Stimulated activated CD8-positive, alpha-beta memory T cell treated with anti-CD3 and anti-CD28 coated beads, Interleukin-4, amount 100 ng/mL, for 1 hour (primary cell): ENCODE measurements around the gene CNST.

ENCODE experiments used
- DNase-seq, 2 donors: peaks; one replicate each; pipeline ENCODE4 v3.0.0-alpha.2; 2020; ENCODE audit warnings: low read depth in 2 of 2, low spot score in 1 of 2

Gene CNST

GRCh38 chr1:246566128-246566812 lies at the start of gene CNST, which contains the start of gene TFB2M:
CNST (plus strand) TSS chr1:246566456; CDS start chr1:246591563, 25,107 bp downstream.
TFB2M (minus strand) TSS chr1:246566261; CDS start chr1:246566138, 123 bp downstream.
- DNase-seq = peak; percentile 81 to 85

- DNase-seq = no peak
These were observed 48.9 kb upstream of the CNST start for GRCh38 chr1:246517391-246517790.

GRCh38 chr1:246518456-246519205 lies 47.6 kb upstream of the CNST start:
- DNase-seq = no peak

- DNase-seq = no peak
These were observed 46.7 kb upstream of the CNST start for GRCh38 chr1:246519514-246519913.

- DNase-seq = no peak
These were observed 39.9 kb upstream of the CNST start for GRCh38 chr1:246526380-246526779.

GRCh38 chr1:246526915-246527314 lies 39.3 kb upstream of the CNST start:
- no peak for DNase-seq

GRCh38 chr1:246527402-246528088 lies 38.7 kb upstream of the CNST start:
- no peak for DNase-seq

GRCh38 chr1:246528933-246529731 lies 37.1 kb upstream of the CNST start:
- DNase-seq = no peak

GRCh38 chr1:246530482-246530881 lies 35.8 kb upstream of the CNST start:
- DNase-seq = no peak

GRCh38 chr1:246532519-246532918 lies 33.7 kb upstream of the CNST start:
- DNase-seq = no peak

- no peak for DNase-seq
These were observed 32.8 kb upstream of the CNST start for GRCh38 chr1:246533371-246533905.

- DNase-seq = no peak
These were observed 32.1 kb upstream of the CNST start for GRCh38 chr1:246534114-246534513.

GRCh38 chr1:246537441-246537840 lies 28.8 kb upstream of the CNST start:
- no peak for DNase-seq

GRCh38 chr1:246537887-246538286 lies 28.4 kb upstream of the CNST start:
- DNase-seq = no peak

- DNase-seq = no peak
These were observed 25.3 kb upstream of the CNST start for GRCh38 chr1:246540738-246541491.

- no peak for DNase-seq
These were observed 22.3 kb upstream of the CNST start for GRCh38 chr1:246544001-246544400.

- DNase-seq = no peak
These were observed 16.6 kb upstream of the CNST start for GRCh38 chr1:246549665-246550064.

- no peak for DNase-seq
These were observed 15.9 kb upstream of the CNST start for GRCh38 chr1:246550402-246550801.

GRCh38 chr1:246552110-246552509 lies 14.1 kb upstream of the CNST start:
- no peak for DNase-seq

- DNase-seq = no peak
These were observed 12.1 kb upstream of the CNST start for GRCh38 chr1:246554201-246554600.
